ENCODE data around the gene GRAP2.
"Not testable (repeated sequence)": the region's sequence is repeated elsewhere in the genome, so short reads cannot be mapped to it uniquely, and the experiment has no call there.

Gene GRAP2

GRCh38 chr22:39900306-39901227 lies at the start of gene GRAP2:
Gene GRAP2 (plus strand): TSS chr22:39901084. CDS start chr22:39947107, 46,023 bp downstream.
- DNase-seq (ENCODE audit: low read depth), result no peak
- H3K4me3 ChIP-seq (ENCODE audit: control insufficient read depth, low read depth, low read length), result no peak within 1 kb of the TSS
- no peak for TF ChIP-seq CTCF (IDR thresholded peaks at IDR 0.05; ENCODE audit: control insufficient read depth, insufficient read depth, low read depth, low read length, missing control alignments)

DNA sequence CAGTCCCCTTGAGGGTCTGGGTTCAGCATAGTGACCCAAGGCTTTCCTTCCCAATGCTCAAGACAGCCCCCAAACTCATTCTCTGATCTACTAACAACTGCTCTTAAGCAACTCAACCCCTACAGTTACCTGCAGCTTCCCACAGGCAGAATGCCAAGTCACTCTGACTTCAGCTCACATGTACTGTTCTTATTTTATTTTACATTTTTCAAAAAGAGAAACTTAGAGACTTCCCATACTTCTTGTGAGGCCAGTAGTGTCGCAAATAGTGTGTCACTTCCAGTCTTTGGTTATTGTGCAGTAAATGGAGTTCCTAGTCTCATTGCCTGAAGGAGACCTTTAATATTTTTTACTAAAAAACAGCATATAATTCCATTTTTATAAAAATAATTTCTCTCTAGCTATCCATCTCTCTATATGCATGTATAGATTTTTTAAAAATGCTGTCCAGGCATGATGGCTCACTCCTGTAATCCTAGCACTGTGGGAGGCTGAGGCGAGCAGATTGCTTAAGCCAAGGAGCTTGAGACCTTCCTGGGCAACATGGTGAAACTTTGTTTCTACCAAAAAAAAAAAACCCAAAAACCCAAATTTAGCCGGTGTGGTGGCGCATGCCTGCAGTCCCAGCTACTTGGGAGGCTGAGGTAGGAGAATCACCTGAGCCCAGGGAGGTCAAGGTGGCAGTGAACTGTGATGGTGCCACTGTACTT lies 49.1 kb upstream of the GRAP2 start:
- no peak for DNase-seq (ENCODE audit: low read depth)
- no peak overlapping the region for H3K4me3 ChIP-seq (ENCODE audit: control insufficient read depth, low read depth, low read length)

DNA sequence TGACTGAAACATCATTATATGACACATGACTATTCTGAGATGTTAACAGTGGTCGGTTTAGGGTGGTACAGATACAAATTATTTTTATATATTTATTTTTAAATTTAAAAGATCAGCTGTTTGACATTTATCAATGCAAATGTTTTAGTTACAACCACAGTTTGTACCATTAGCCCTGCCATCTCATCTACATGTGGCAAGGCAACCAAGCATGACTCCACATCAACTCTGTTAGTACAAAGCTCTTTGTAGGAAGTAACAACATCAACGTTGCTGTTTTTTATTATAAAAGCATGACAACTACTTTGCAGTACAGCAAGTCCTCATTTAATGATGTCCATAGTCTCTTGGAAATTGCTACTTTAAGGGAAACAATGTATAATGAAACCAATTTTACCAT lies 48.1 kb upstream of the GRAP2 start:
- TF ChIP-seq CTCF (IDR thresholded peaks at IDR 0.05; ENCODE audit: control insufficient read depth, insufficient read depth, low read depth, low read length, missing control alignments), result no peak
- no peak for DNase-seq (ENCODE audit: low read depth)
- no peak overlapping the region for H3K4me3 ChIP-seq (ENCODE audit: control insufficient read depth, low read depth, low read length)

More for the DNA sequence above, 49.1 kb upstream of the GRAP2 start:
- no peak for TF ChIP-seq CTCF (IDR thresholded peaks at IDR 0.05; ENCODE audit: control insufficient read depth, insufficient read depth, low read depth, low read length, missing control alignments)

GRCh38 chr22:39856588-39856987 lies 44.3 kb upstream of the GRAP2 start:
- no peak overlapping the region for H3K4me3 ChIP-seq (ENCODE audit: control insufficient read depth, low read depth, low read length)
- no peak for TF ChIP-seq CTCF (IDR thresholded peaks at IDR 0.05; ENCODE audit: control insufficient read depth, insufficient read depth, low read depth, low read length, missing control alignments)
- no peak for DNase-seq (ENCODE audit: low read depth)

DNA sequence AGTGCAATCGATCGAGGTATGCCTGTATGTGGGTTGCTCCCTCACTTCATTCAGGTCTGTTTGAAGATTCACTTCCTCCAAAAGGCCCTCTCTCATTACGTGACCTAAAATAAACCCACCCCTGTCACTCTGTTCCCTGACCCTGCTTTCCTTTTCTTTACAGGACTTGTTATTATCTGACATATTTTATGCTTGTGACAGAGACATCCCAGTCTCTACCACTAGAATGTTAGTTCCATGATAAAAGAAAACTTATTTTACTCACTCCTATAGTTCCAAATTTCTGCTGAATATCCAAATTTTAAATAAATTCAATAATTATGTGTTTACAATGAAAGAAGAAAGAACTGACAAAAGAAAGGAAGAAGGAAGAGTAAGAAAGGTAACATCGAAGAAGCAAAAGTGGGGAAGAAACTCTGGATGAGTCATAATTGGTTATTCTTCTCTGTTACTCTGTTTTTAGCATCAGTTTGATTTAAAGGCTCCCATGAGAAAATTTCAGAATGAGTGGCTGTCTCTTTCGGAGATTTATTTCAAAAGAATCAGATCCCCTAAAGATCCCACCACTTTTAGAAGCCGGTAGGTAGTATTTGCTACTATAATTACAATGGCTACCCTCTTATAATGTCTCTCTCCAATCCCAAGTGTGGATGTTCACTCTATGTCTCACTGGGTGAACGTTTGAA lies 40.8 kb upstream of the GRAP2 start:
- DNase-seq (ENCODE audit: low read depth), result no peak
- H3K4me3 ChIP-seq (ENCODE audit: control insufficient read depth, low read depth, low read length), result no peak overlapping the region
- TF ChIP-seq CTCF (IDR thresholded peaks at IDR 0.05; ENCODE audit: control insufficient read depth, insufficient read depth, low read depth, low read length, missing control alignments), result no peak

GRCh38 chr22:39868741-39869140 lies 32.1 kb upstream of the GRAP2 start:
- TF ChIP-seq CTCF (IDR thresholded peaks at IDR 0.05; ENCODE audit: control insufficient read depth, insufficient read depth, low read depth, low read length, missing control alignments), result no peak
- no peak overlapping the region for H3K4me3 ChIP-seq (ENCODE audit: control insufficient read depth, low read depth, low read length)
- no peak for DNase-seq (ENCODE audit: low read depth)

DNA sequence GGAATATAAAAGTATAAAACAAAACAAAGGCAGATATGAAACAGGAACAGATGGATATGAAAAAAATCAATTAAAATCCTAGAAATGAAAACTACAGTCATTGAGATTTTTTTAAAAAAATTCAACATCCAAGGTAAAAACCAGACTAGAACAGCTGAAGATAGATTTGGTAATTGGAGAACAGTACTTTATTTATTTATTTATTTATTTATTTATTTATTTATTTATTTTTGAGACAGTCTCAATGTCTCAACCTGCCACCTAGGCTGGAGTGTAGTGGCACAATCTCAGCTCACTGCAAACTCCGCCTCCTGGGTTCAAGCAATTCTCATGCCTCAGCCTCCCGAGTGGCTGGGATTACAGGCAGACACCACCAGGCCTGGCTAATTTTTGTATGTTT lies 31.1 kb upstream of the GRAP2 start:
- DNase-seq (ENCODE audit: low read depth); H3K4me3 ChIP-seq (ENCODE audit: control insufficient read depth, low read depth, low read length): not testable (repeated sequence)

All from AG09309 (cell line).